Activated B cell treated with CpG ODN at 0.5 μM for 24 hours (primary cell): ENCODE measurements around the gene CRTAC1. TPM values are rescaled to one million over a fixed set of nuclear protein-coding genes. Genes with fewer than 3 reads are reported as not detected.
A peak's percentile ranks its signal among the peaks of the same experiment; 100 is the strongest.

ENCODE experiments used
- ATAC-seq: fragments of 200-7000 bp; cut with Tn5 transposase; one replicate; pipeline ENCODE4 v1.10.0; 2021; ENCODE audit warnings: low read depth, mild to moderate bottlenecking, moderate library complexity
- CTCF ChIA-PET: fragments of 350-600 bp; sonication (Branson Sonifier 250); formaldehyde crosslinking; loops from one replicate; lab custom pipeline; 2021; ENCODE audit warnings: antibody characterized with exemption; lab: Charles Lee
- POLR2A ChIA-PET: fragments of 350-600 bp; sonication (Branson Sonifier 250); formaldehyde crosslinking; loops from one replicate; lab custom pipeline; 2021; ENCODE audit warnings: antibody characterized with exemption; lab: Charles Lee
- DNase-seq: peaks from one replicate; pipeline ENCODE4 v3.0.0; 2022
- H3K27ac Mint-ChIP-seq: one replicate; pipeline ENCODE4 v1.8.0; 2020; ENCODE audit warnings: mixed read lengths
- H3K27me3 Mint-ChIP-seq: one replicate; pipeline ENCODE4 v1.8.0; 2021; ENCODE audit warnings: mixed read lengths
- H3K36me3 Mint-ChIP-seq: one replicate; pipeline ENCODE4 v1.8.0; 2021; ENCODE audit warnings: low read depth, mixed read lengths
- H3K4me1 Mint-ChIP-seq: one replicate; pipeline ENCODE4 v1.8.0; 2021; ENCODE audit warnings: mixed read lengths
- H3K4me3 Mint-ChIP-seq: one replicate; pipeline ENCODE4 v1.8.0; 2020; ENCODE audit warnings: mild to moderate bottlenecking, mixed read lengths
- H3K9me3 Mint-ChIP-seq: one replicate; pipeline ENCODE4 v1.8.0; 2020; ENCODE audit warnings: mixed read lengths
- CTCF ChIP-seq: fragments of 200-600 bp; IDR thresholded peaks from one replicate; pipeline ENCODE4 v1.8.0; 2022; ENCODE audit warnings: antibody characterized with exemption, mild to moderate bottlenecking
- intact Hi-C: fragments of 100-400 bp; cut with micrococcal nuclease; formaldehyde crosslinking; loops from one replicate; pipeline ENCODE4 v1.15.1; 2024
- total RNA-seq: library from RNA; stranded (reverse); gene quantifications from 2 replicates; pipeline ENCODE4 v1.2.3, GENCODE V29; 2022

The CRTAC1 gene
- total RNA-seq, 1 donor from 2014 or later, result not detected

GRCh38 chr10:98058295-98058694, 27.9 kb upstream of the CRTAC1 start:
- no peaks in the 10 kb centered on the region for H3K36me3 Mint-ChIP-seq
- H3K27ac Mint-ChIP-seq, result no peak overlapping the region
- ChIA-PET POLR2A (no interaction called here), CTCF (no interaction called here)
- H3K27me3 Mint-ChIP-seq, result peaks cover 23% of the 10 kb centered on the region
- TF ChIP-seq CTCF, result no peak
- intact Hi-C loops, result no loop called here
- ATAC-seq (no peak), DNase-seq (no peak)
- no peaks in the 10 kb centered on the region for H3K9me3 Mint-ChIP-seq
- no peak overlapping the region for H3K4me3 Mint-ChIP-seq
- H3K4me1 Mint-ChIP-seq, result peaks cover 5% of the 10 kb centered on the region

- Mint-ChIP-seq H3K36me3 (no peaks in the 10 kb centered on the region), H3K27me3 (peaks cover 13% of the 10 kb centered on the region), H3K4me3 (no peak overlapping the region), H3K9me3 (no peaks in the 10 kb centered on the region), H3K27ac (no peak overlapping the region), H3K4me1 (peaks cover 5% of the 10 kb centered on the region)
- ChIA-PET POLR2A (no interaction called here), CTCF (no interaction called here)
- ATAC-seq, result peak; percentile 37
- TF ChIP-seq CTCF, result no peak
- intact Hi-C loops, result no loop called here
- no peak for DNase-seq
These were observed 25.6 kb upstream of the CRTAC1 start for GRCh38 chr10:98055841-98056516.

GRCh38 chr10:98047009-98047741, 16.8 kb upstream of the CRTAC1 start:
- POLR2A ChIA-PET, result no interaction called here
- DNase-seq (no peak), ATAC-seq (no peak)
- Mint-ChIP-seq H3K36me3 (no peaks in the 10 kb centered on the region), H3K9me3 (no peaks in the 10 kb centered on the region), H3K27me3 (peaks cover 21% of the 10 kb centered on the region), H3K4me1 (no peaks in the 10 kb centered on the region), H3K27ac (no peak overlapping the region), H3K4me3 (no peak overlapping the region)
- intact Hi-C loops, result no loop called here
- CTCF ChIA-PET, result interaction anchor here (1.0 to 2.0 kb wide), 3 partner anchors 10 to 132 kb away, joined by 3 to 5 read pairs (median 3); no protein-coding TSS in a partner anchor
- TF ChIP-seq CTCF, result no peak

- Mint-ChIP-seq H3K4me3 (no peak overlapping the region), H3K27ac (no peak overlapping the region), H3K4me1 (no peaks in the 10 kb centered on the region), H3K36me3 (no peaks in the 10 kb centered on the region), H3K27me3 (peaks cover 27% of the 10 kb centered on the region), H3K9me3 (no peaks in the 10 kb centered on the region)
- no peak for DNase-seq
- CTCF ChIA-PET, result interaction anchor here (0.7 to 1.5 kb wide), 8 partner anchors 9 to 131 kb away, joined by 3 to 6 read pairs (median 4); partner anchors contain the start of gene R3HCC1L
- POLR2A ChIA-PET, result no interaction called here
- ATAC-seq, result peak; percentile 75
- intact Hi-C loops, result loop anchor here (1.0 kb wide), 3 partner anchors 132 to 287 kb away; no protein-coding TSS in a partner anchor
- TF ChIP-seq CTCF, result peak; percentile 26
These were observed 15.5 kb upstream of the CRTAC1 start for GRCh38 chr10:98045785-98046389.
